NCI-H345 treated with DMSO at 0.1 percent for 48 hours (cell line): Measurements from ENCODE around the gene THRB.

Source experiments
- DNase-seq: peaks from one replicate; lab custom pipeline; 2025; ENCODE audit not compliant: unreplicated experiment; lab: John Stamatoyannopoulos, UW

THRB gene

GRCh38 chr3:24237971-24238706 lies 256.5 kb downstream of the THRB start:
- DNase-seq: peak; percentile 21

- DNase-seq: no peak
These were observed 259.5 kb downstream of the THRB start for GRCh38 chr3:24235121-24235520.

- DNase-seq: no peak
These were observed 261.9 kb downstream of the THRB start for GRCh38 chr3:24232784-24233183.

GRCh38 chr3:24229468-24230221 lies 265.0 kb downstream of the THRB start:
- DNase-seq: no peak

GRCh38 chr3:24227635-24228034 lies 267.0 kb downstream of the THRB start:
- no peak for DNase-seq

- DNase-seq: no peak
These were observed 268.3 kb downstream of the THRB start for GRCh38 chr3:24226397-24226796.

- no peak for DNase-seq
These were observed 269.2 kb downstream of the THRB start for GRCh38 chr3:24225385-24225950.

- no peak for DNase-seq
These were observed 269.8 kb downstream of the THRB start for GRCh38 chr3:24224666-24225384.

GRCh38 chr3:24222165-24222805 lies 272.4 kb downstream of the THRB start:
- DNase-seq: no peak

- DNase-seq: no peak
These were observed 273.6 kb downstream of the THRB start for GRCh38 chr3:24220859-24221657.

GRCh38 chr3:24215502-24215901 lies 279.1 kb downstream of the THRB start:
- DNase-seq: no peak

- no peak for DNase-seq
These were observed 283.3 kb downstream of the THRB start for GRCh38 chr3:24211381-24211780.

GRCh38 chr3:24202071-24202470 lies 292.6 kb downstream of the THRB start:
- DNase-seq: no peak

- DNase-seq: no peak
These were observed 293.3 kb downstream of the THRB start for GRCh38 chr3:24201301-24201700.

GRCh38 chr3:24199775-24200247 lies 294.8 kb downstream of the THRB start:
- DNase-seq: no peak

- no peak for DNase-seq
These were observed 295.4 kb downstream of the THRB start for GRCh38 chr3:24199300-24199699.

GRCh38 chr3:24198728-24199127 lies 295.9 kb downstream of the THRB start:
- no peak for DNase-seq

- DNase-seq: no peak
These were observed 296.8 kb downstream of the THRB start for GRCh38 chr3:24197809-24198208.

GRCh38 chr3:24196526-24196925 lies 298.1 kb downstream of the THRB start:
- no peak for DNase-seq
